GM06990 (cell line): ENCODE data around the gene APOL1.
"Not testable (repeated sequence)": the region's sequence is repeated elsewhere in the genome, so short reads cannot be mapped to it uniquely, and the experiment has no call there.

Experiments
- DNase-seq: peaks from one replicate; pipeline ENCODE4 v3.0.0-alpha.2; 2011; ENCODE audit not compliant: insufficient read length; ENCODE audit errors: extremely low read depth
- H3K27me3 ChIP-seq: replicated peaks from 2 replicates; pipeline ENCODE4 v1.6.0; 2011; ENCODE audit warnings: low read length; ENCODE audit not compliant: control insufficient read depth, insufficient read depth
- H3K36me3 ChIP-seq: 2 replicates; pipeline ENCODE4 v1.5.1; 2011; ENCODE audit warnings: low read length; ENCODE audit not compliant: control insufficient read depth, insufficient read depth
- H3K4me3 ChIP-seq: replicated peaks from 2 replicates; pipeline ENCODE4 v1.5.1; 2011; ENCODE audit warnings: low read depth, mild to moderate bottlenecking, control low read depth, low read length
- CTCF ChIP-seq: IDR thresholded peaks from 2 replicates; pipeline ENCODE4 v1.5.1; 2011; ENCODE audit warnings: low read length, control low read depth, mild to moderate bottlenecking, inconsistent platforms; ENCODE audit not compliant: insufficient read depth, poor library complexity, severe bottlenecking

The APOL1 gene

GRCh38 chr22:36227806-36228205 is 25.1 kb upstream of the APOL1 start:
- Histone ChIP-seq H3K27me3 (no peaks in the 10 kb centered on the region), H3K4me3 (no peak overlapping the region), H3K36me3 (peaks cover 9% of the 10 kb centered on the region)
- DNase-seq, result no peak
- no peak for TF ChIP-seq CTCF

GRCh38 chr22:36228369-36228768 is 24.6 kb upstream of the APOL1 start:
- not testable (repeated sequence) for DNase-seq, H3K27me3 ChIP-seq, H3K4me3 ChIP-seq, H3K36me3 ChIP-seq

GRCh38 chr22:36228944-36229343 is 24.0 kb upstream of the APOL1 start:
- Histone ChIP-seq H3K36me3 (peaks cover 9% of the 10 kb centered on the region), H3K4me3 (no peak overlapping the region), H3K27me3 (no peaks in the 10 kb centered on the region)
- DNase-seq, result no peak
- TF ChIP-seq CTCF, result no peak

- H3K4me3 ChIP-seq, H3K27me3 ChIP-seq, DNase-seq, H3K36me3 ChIP-seq: not testable (repeated sequence)
These were observed 23.3 kb upstream of the APOL1 start for GRCh38 chr22:36229649-36230048.

GRCh38 chr22:36231051-36231450 is 21.9 kb upstream of the APOL1 start:
- not testable (repeated sequence) for H3K36me3 ChIP-seq, DNase-seq, H3K27me3 ChIP-seq, H3K4me3 ChIP-seq

- TF ChIP-seq CTCF, result no peak
These were observed 20.1 kb upstream of the APOL1 start for GRCh38 chr22:36232715-36233401.

GRCh38 chr22:36233796-36234195 is 19.1 kb upstream of the APOL1 start:
- Histone ChIP-seq H3K4me3 (no peak overlapping the region), H3K36me3 (peaks cover 5% of the 10 kb centered on the region), H3K27me3 (no peaks in the 10 kb centered on the region)
- DNase-seq, result no peak
- TF ChIP-seq CTCF, result no peak

More at GRCh38 chr22:36232715-36233401, 20.1 kb upstream of the APOL1 start:
- Histone ChIP-seq H3K27me3 (no peaks in the 10 kb centered on the region), H3K4me3 (no peak overlapping the region), H3K36me3 (peaks cover 7% of the 10 kb centered on the region)
- DNase-seq, result no peak
